CD1c-positive myeloid dendritic cell (primary cell): ENCODE measurements around the gene FBXL5.

Experiments
- DNase-seq: peaks from one replicate; pipeline ENCODE4 v3.0.0-alpha.2; 2016; ENCODE audit errors: extremely low spot score

FBXL5 gene

GRCh38 chr4:15676039-15676438, 20.9 kb upstream of the FBXL5 start:
- DNase-seq, result no peak

GRCh38 chr4:15675356-15675755, 20.2 kb upstream of the FBXL5 start:
- DNase-seq, result no peak

GRCh38 chr4:15674926-15675325, 19.8 kb upstream of the FBXL5 start:
- no peak for DNase-seq

- DNase-seq, result peak; percentile 28
Measured at GRCh38 chr4:15674046-15674445, 18.9 kb upstream of the FBXL5 start.

- DNase-seq, result no peak
Measured at GRCh38 chr4:15673337-15673736, 18.2 kb upstream of the FBXL5 start.

GRCh38 chr4:15672101-15672500, 16.9 kb upstream of the FBXL5 start:
- DNase-seq, result no peak

DNA sequence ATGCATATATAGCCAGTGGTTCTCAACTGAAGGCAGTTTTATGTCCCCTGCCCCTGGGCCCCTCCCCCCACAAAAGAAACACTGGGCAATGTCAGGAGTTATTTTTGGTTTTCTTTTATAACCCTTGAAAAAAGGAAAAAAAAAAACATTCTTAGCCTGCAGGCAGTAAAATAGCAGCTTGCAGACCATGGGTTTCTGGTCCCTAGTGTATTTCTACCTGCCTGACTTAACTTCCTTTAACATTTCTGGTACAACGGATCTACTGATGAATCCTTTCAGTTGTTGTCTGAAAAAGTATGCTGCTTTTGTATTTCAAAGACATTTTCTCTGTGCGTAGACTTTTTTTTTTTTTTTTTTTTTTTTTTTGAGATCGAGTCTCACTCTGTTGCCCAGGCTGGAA, 15.4 kb upstream of the FBXL5 start:
- no peak for DNase-seq

GRCh38 chr4:15668566-15669435, 13.6 kb upstream of the FBXL5 start:
- DNase-seq, result no peak

DNA sequence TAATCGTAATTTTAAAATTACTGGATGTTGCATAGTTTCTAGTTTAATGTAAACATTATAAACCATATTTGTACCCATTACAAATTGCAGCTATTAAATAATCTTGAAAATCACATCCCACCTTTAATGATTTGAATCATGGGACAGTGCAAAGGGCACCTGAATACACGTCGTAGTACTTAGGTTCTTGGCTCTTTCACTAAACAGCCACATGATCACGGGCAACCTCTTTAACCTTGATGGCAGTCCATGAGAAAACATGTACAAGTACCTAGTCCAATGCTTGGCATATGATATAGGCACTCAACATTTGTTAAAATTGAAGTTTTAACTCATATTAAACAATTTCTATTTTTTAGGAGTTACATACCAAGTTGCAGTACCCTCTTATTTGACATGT, 11.8 kb upstream of the FBXL5 start:
- no peak for DNase-seq

GRCh38 chr4:15665753-15666365, 10.7 kb upstream of the FBXL5 start:
- peak; percentile 86 for DNase-seq

GRCh38 chr4:15659768-15660570, 4.8 kb upstream of the FBXL5 start:
- DNase-seq, result peak; percentile 95

DNA sequence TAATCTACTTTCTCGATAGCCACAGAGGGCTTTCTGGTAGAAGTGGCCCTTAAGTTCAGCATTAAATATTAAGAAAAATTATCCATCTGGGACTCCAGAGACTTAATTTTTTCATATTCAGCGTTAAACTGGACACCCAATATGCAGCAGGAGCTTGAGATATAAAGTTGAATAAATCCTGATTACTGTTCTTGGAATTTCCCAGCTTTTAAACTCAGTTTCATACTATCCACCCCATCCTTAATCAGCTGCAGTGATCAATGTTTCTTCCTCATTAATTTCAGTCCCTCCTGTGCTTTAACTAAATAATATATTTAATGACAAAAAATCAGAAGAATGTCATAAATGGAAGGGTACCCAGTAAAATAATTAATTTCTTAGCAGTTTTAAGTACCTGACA, 3.6 kb upstream of the FBXL5 start:
- DNase-seq, result no peak

DNA sequence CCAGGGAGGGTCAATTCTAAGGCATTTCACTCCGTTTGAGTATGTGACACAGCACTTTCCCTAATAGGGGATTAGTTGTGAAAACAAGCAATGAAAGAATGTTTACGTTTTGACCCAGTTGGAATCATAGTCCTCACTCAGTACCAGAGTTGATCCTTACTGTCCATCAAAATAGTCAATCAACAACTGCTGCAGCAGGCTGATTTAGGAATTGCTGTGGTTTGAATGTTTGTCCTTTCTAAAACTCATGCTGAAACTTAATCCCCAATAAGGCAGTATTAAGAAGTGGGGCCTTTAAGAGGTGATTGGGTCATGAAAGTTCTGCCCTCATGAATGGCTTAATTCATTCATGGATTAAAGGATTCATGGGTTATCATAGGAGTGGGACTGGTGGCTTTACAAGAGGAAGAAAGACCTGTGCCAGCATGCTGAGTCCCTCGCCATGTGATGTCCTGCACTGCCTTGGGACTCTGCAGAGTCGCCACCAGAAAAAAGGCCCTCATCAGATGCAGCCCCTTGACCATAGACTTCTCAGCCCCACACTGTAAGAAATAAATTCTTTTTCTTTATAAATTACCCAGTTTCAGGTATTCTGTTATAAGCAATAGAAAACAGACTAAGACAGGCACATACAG, 3.1 kb upstream of the FBXL5 start:
- no peak for DNase-seq

GRCh38 chr4:15657366-15657765, 2.2 kb upstream of the FBXL5 start:
- no peak for DNase-seq

DNA sequence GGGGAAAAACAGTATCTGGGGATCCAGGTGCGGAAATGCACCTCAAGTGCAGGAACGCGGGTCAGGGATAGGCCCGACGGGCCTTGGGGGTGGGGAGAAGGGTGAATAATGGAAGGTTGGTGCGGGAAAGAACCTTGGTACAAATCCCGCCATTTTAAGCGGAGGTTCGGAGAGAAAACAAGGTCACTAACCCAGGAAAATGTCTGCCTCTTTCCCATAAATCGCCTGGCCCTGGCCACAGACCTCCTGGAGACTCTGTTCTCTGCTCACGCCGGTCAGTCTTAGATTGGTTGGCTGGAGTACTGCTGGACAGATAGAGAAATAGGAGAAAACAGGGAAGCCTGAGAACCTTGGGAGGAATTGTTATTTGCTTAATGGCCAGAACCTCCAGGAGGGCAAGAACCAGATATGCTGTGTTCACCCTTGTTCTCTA, 897 bp upstream of the FBXL5 start:
- no peak for DNase-seq

DNA sequence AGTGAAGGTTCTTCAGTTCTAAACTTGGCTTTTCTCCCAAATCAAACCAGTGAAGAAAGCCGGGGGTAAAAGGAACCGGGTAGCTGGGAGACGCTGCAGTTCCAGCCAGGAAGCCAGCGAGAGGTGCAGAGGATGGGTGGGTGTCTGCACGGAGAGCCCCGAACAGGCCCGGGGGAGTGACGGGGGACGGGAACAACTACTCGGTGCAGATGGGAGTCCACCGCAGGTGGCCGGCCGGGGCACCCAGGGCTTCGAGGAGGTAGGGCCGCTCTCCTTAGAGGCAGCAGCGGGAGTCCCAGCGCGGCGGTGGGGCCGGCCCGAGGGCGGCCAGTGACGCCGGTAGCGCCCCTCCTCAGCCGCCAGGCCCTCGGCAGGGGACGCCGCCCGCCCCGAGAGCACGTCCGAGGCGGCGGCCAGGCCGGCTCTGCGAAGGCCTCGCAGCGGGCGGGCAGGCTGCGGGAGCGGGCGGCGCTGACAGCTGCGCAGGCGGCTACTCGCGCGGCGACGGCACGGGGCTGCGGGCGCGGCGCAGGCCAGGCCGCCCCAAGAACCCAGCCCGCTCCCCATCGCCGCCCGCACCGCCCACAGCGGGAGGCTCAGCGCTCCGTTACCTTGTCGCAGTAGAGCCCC, 449 bp downstream of the FBXL5 start:
- DNase-seq, result peak; percentile 53

DNA sequence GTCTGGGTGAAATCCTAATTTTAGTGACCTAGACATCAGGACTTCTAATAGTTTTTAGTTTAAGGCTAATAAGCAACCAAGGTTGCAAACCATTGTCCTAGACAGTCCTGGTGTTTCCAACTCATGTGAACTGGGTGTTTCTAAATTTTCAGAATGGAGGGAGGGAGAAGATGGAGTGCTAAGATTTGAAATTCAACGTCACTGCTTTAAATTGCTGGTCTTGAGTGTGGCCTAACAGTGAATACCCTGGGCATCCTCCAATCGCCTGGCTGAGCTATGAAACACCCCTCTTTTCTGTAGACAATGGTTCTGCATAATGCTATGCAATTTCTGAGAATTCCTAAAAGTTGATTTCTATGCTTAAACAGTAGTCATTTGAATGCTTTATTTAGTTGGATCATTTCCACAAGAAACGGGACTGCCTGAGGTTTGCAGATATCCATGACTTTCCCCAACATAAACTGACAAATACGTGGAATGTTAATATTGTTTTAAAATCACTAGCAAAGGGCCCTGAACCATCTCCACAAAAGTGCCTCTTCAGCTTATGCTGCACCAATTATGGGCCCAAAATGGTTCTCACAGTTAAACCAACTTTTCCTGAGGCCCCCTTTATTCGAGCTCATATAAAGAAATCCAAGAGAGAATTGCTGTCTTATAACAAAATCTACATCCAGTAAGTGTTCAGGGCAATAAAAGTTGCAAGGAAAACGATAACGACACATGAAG, 1.1 kb downstream of the FBXL5 start:
- DNase-seq, result no peak

DNA sequence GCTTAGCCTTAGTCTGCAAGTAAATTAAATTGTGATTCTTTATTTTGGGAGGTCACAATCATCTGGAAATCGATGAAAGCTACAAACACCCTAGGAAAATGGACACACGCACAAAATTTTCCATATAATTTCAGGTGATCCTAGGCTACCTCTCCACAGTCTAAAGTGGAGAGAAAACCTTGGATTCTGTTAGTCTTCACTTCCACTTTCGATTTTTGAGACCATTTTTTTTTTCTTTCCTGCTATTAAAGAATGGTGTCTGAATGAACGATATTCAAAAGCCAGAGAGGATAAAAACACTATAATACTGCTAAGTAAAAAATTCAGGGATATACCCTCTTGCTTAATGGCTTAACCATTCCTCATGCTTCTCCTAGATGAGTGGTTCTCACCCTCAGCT, 1.7 kb downstream of the FBXL5 start:
- no peak for DNase-seq

DNA sequence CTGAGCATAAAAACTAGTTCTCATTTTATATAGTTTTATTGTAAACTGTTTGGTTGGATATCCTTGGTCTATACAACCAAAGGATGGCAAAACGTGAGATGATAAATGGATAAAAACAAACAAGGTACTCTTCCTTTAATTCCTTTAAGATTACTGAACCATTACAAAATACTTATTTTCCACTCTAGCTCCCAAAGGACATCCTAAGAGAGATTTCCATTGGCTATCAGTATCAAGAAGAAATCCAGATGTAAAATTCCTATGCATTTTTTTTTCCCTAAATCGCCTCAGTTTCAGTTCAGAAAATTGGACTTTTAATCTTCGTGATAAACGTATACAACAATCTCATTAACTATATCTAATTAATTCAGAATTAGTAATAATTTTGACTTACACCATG, 2.3 kb downstream of the FBXL5 start:
- DNase-seq, result no peak

DNA sequence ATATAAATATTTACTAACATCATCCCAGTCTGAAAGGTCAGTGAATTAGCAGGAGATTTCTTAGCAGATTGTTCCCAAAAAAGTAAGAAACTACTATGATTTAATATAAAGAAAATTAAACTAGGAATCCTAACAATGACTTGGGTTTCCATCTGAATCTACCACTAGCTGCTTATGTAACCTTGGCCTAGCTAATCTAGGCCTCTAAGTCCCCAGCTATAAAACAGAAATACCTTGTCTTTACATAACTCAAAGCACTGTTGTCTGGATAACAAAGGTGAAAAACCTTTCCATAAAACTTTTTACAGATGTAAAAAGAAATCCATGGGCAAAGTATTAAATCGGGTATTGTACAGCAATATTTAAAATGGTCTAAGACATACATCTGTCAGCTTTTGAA, 3.0 kb downstream of the FBXL5 start:
- DNase-seq, result no peak

DNA sequence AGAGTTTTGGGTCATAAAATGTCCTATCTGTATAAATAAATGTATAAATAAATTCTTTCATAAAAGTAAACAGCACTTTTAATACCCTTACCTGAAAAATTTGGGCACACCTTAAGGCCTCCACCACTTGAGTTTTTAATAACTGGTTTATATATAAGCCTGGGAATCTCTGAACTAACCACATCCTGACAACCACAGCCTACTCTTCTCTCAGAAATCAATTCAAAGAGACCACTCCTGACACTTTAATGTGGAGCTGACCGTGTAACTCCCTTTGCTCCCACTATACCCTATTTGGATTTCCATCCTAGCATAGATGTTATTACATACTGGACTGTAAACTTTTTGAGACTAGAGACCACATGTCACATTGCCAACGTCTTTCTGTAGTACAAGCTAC, 3.5 kb downstream of the FBXL5 start:
- DNase-seq, result no peak
